Stimulated activated naive B cell treated with anti-CD40 and anti-IgM and Interleukin-4, amounts not matched to agents 10 μg/mL and 1 μg/mL and 100 μg/mL, for 72 hours (primary cell): ENCODE data around the gene RHBDL1.

Experiments used
- ATAC-seq, 2 donors: fragments of 150-1000 bp; cut with Tn5 transposase; replicated peaks; 2 replicates each; pipeline ENCODE4 v1.10.0; 2021; ENCODE audit warnings: moderate library complexity in 1 of 2
- DNase-seq: peaks from one replicate; pipeline ENCODE4 v3.0.0; 2021
- H3K27ac Mint-ChIP-seq: one replicate; pipeline ENCODE4 v1.8.0; 2022; ENCODE audit warnings: mild to moderate bottlenecking, mixed read lengths
- H3K27me3 Mint-ChIP-seq, 2 donors: one replicate each; pipeline ENCODE4 v1.8.0; 2022; ENCODE audit warnings: mixed read lengths in 2 of 2
- H3K36me3 Mint-ChIP-seq, 2 donors: one replicate each; pipeline ENCODE4 v1.8.0; 2022; ENCODE audit warnings: mixed read lengths in 2 of 2, mild to moderate bottlenecking in 1 of 2
- H3K4me1 Mint-ChIP-seq, 2 donors: one replicate each; pipeline ENCODE4 v1.8.0; 2022; ENCODE audit warnings: mixed read lengths in 2 of 2, mild to moderate bottlenecking in 1 of 2
- H3K4me3 Mint-ChIP-seq, 2 donors: one replicate each; pipeline ENCODE4 v1.8.0; 2022; ENCODE audit warnings: mild to moderate bottlenecking in 2 of 2, mixed read lengths in 2 of 2, moderate library complexity in 1 of 2
- H3K9me3 Mint-ChIP-seq, 2 donors: one replicate each; pipeline ENCODE4 v1.8.0; 2022; ENCODE audit warnings: mixed read lengths in 2 of 2, mild to moderate bottlenecking in 1 of 2

RHBDL1 gene

GRCh38 chr16:658679-659571 lies 16.5 kb upstream of the RHBDL1 start:
- H3K27me3 Mint-ChIP-seq: no peaks in the 10 kb centered on the region
- peak overlapping the region; percentile 37 for H3K27ac Mint-ChIP-seq
- DNase-seq: no peak
- ATAC-seq: no peak
- no peak overlapping the region for H3K4me3 Mint-ChIP-seq
- peaks cover 4 to 15% of the 10 kb centered on the region in 2 donors for H3K4me1 Mint-ChIP-seq
- no peaks in the 10 kb centered on the region for H3K9me3 Mint-ChIP-seq
- H3K36me3 Mint-ChIP-seq: peaks cover 13 to 27% of the 10 kb centered on the region in 2 donors

- Mint-ChIP-seq H3K36me3 (peaks cover 13 to 27% of the 10 kb centered on the region in 2 donors), H3K9me3 (no peaks in the 10 kb centered on the region), H3K4me3 (no peak overlapping the region), H3K4me1 (peaks cover 4 to 15% of the 10 kb centered on the region in 2 donors), H3K27ac (no peak overlapping the region), H3K27me3 (no peaks in the 10 kb centered on the region)
- ATAC-seq (no peak), DNase-seq (no peak)
Observed at GRCh38 chr16:659618-660017, 15.9 kb upstream of the RHBDL1 start.

DNA sequence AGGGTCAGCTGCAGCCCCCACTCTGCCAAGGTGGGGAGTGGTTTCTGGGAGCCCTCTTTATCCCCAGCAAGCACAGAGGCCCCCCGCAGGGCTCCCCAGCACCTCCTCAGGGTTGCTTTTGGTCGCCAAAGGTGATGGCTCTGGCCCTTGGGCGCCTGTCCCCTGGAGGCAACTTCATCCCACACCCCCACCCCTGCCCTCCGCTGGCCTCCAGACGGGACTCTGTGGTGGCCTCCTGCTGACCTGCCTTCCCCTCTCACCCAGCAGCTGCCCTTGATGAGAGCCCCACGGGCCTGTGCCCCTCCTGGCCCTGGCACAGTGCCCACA lies 15.4 kb upstream of the RHBDL1 start:
- no peaks in the 10 kb centered on the region for H3K27me3 Mint-ChIP-seq
- H3K4me3 Mint-ChIP-seq: no peak overlapping the region
- ATAC-seq (peak in 1 of 2 donors; percentile 2), DNase-seq (no peak)
- peaks cover 4 to 15% of the 10 kb centered on the region in 2 donors for H3K4me1 Mint-ChIP-seq
- peak overlapping the region; percentile 42 for H3K27ac Mint-ChIP-seq
- no peaks in the 10 kb centered on the region for H3K9me3 Mint-ChIP-seq
- H3K36me3 Mint-ChIP-seq: peaks cover 13 to 27% of the 10 kb centered on the region in 2 donors

DNA sequence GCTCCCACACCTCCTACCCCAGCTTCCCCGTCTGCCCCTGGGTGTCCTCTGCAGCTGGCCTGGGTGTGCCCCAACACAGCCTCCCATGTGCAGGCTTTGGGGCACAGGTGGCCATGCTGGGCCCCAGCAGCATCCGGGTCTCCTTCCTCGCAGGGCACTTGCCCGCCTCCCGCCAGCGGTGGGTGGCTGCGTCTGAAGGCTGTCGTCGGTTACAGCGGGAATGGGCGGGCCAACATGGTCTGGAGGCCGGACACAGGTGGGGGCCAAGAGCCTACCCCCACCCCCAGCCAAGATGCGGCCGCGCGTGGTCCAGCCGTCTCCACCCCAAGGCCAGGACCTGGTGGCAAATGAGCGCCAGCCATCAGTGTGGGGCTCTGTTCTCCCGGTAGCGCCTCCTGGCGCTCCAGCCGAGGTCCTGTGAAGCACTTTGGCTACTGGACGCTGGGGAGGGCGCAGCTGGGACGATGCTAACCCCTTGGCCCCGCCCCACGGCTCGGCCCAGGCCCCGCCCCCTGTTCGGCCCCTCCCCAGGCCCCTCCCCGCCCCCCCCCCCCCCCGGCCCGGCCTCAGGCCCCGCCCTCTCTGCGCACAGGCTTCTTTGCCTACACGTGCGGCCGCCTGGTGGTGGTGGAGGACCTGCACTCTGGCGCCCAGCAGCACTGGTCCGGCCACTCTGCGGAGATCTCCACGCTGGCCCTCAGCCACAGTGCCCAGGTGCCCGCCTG lies 14.8 kb upstream of the RHBDL1 start:
- H3K27ac Mint-ChIP-seq: peak overlapping the region; percentile 42

GRCh38 chr16:661184-661821 lies 14.2 kb upstream of the RHBDL1 start:
- H3K27me3 Mint-ChIP-seq: no peaks in the 10 kb centered on the region
- H3K36me3 Mint-ChIP-seq: peaks cover 13 to 27% of the 10 kb centered on the region in 2 donors
- H3K9me3 Mint-ChIP-seq: no peaks in the 10 kb centered on the region
- H3K4me1 Mint-ChIP-seq: peaks cover 4 to 15% of the 10 kb centered on the region in 2 donors
- H3K27ac Mint-ChIP-seq: peak overlapping the region; percentile 9
- H3K4me3 Mint-ChIP-seq: peak overlapping the region; percentile 41 to 63
- ATAC-seq (peak in 1 of 2 donors; percentile 7), DNase-seq (no peak)

More for the DNA sequence above, 14.8 kb upstream of the RHBDL1 start:
- ATAC-seq (peak; percentile 86 to 87), DNase-seq (peak; percentile 54)
- peak overlapping the region; percentile 41 to 63 for H3K4me3 Mint-ChIP-seq
- H3K27me3 Mint-ChIP-seq: no peaks in the 10 kb centered on the region
- H3K36me3 Mint-ChIP-seq: peaks cover 13 to 27% of the 10 kb centered on the region in 2 donors
- H3K9me3 Mint-ChIP-seq: no peaks in the 10 kb centered on the region
- peaks cover 4 to 15% of the 10 kb centered on the region in 2 donors for H3K4me1 Mint-ChIP-seq

DNA sequence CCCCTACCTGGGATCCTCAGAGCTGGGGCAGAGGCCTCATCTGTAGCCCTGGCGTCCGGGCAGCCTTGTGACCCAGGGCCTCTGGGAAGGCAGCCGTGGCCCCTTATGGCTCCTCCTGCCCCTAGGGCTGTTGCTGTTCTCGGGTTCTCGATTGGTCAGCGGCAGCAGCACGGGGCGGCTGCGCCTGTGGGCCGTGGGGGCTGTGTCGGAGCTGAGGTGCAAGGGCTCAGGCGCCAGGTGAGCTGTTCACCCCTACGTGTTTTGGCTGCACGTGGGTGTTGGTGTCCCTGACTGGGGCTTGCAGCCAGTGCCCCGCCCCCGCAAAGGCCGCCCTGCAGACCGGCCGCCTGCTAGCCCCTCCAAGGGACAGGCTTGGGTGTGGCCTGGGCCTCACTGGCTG lies 13.4 kb upstream of the RHBDL1 start:
- Mint-ChIP-seq H3K4me3 (no peak overlapping the region), H3K27me3 (no peaks in the 10 kb centered on the region), H3K4me1 (peaks cover 4 to 15% of the 10 kb centered on the region in 2 donors), H3K36me3 (peaks cover 13 to 27% of the 10 kb centered on the region in 2 donors), H3K9me3 (no peaks in the 10 kb centered on the region), H3K27ac (no peak overlapping the region)
- ATAC-seq (no peak), DNase-seq (no peak)

DNA sequence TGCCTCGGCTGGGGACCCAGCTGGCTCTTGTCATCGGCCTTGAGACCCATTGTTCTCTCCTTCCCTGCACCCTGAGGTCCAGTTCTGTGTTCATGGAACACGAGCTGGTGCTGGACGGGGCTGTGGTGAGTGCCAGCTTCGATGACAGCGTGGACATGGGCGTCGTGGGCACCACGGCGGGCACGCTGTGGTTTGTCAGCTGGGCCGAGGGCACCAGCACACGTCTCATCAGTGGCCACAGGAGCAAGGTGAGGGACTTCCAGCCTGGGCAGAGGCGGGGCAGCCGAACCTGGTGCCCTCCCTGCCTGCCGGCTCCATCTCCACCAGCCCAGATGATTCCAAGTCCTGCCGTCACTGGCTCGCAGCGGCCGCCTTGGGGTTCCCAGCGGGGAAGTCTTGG lies 12.9 kb upstream of the RHBDL1 start:
- no peak overlapping the region for H3K4me3 Mint-ChIP-seq
- peaks cover 5 to 17% of the 10 kb centered on the region in 2 donors for H3K4me1 Mint-ChIP-seq
- peaks cover 13 to 27% of the 10 kb centered on the region in 2 donors for H3K36me3 Mint-ChIP-seq
- H3K27me3 Mint-ChIP-seq: no peaks in the 10 kb centered on the region
- no peaks in the 10 kb centered on the region for H3K9me3 Mint-ChIP-seq
- no peak overlapping the region for H3K27ac Mint-ChIP-seq
- ATAC-seq (no peak), DNase-seq (no peak)

DNA sequence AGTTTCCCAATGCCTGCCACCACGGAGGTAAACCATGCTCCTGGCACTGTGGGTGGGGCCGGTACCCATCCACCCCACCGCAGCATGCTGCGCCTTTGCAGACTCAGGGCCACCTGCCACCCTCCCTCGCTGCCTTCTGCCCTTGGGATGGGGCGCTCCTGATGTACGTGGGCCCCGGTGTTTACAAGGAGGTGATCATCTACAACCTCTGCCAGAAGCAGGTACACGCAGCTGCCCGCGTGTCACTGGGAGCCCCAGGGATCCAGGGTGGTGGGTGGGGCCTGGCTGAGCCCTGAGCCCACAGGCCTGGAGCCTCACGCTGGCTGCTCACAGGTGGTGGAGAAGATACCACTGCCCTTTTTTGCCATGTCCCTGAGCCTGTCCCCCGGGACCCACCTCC lies 8.9 kb upstream of the RHBDL1 start:
- peaks cover 7 to 25% of the 10 kb centered on the region in 2 donors for H3K4me1 Mint-ChIP-seq
- H3K27me3 Mint-ChIP-seq: no peaks in the 10 kb centered on the region
- ATAC-seq: no peak
- peak overlapping the region in 1 of 2 donors; percentile 3 for H3K4me3 Mint-ChIP-seq
- no peak for DNase-seq
- peak overlapping the region; percentile 42 for H3K27ac Mint-ChIP-seq
- peaks cover 12 to 21% of the 10 kb centered on the region in 2 donors for H3K36me3 Mint-ChIP-seq
- H3K9me3 Mint-ChIP-seq: no peaks in the 10 kb centered on the region

GRCh38 chr16:667113-667779 lies 8.2 kb upstream of the RHBDL1 start:
- Mint-ChIP-seq H3K9me3 (no peaks in the 10 kb centered on the region), H3K36me3 (peaks cover 12 to 25% of the 10 kb centered on the region in 2 donors), H3K27me3 (no peaks in the 10 kb centered on the region), H3K4me1 (peaks cover 7 to 22% of the 10 kb centered on the region in 2 donors), H3K27ac (peak overlapping the region; percentile 90), H3K4me3 (peak overlapping the region; percentile 86 to 87)
- ATAC-seq (no peak), DNase-seq (no peak)

DNA sequence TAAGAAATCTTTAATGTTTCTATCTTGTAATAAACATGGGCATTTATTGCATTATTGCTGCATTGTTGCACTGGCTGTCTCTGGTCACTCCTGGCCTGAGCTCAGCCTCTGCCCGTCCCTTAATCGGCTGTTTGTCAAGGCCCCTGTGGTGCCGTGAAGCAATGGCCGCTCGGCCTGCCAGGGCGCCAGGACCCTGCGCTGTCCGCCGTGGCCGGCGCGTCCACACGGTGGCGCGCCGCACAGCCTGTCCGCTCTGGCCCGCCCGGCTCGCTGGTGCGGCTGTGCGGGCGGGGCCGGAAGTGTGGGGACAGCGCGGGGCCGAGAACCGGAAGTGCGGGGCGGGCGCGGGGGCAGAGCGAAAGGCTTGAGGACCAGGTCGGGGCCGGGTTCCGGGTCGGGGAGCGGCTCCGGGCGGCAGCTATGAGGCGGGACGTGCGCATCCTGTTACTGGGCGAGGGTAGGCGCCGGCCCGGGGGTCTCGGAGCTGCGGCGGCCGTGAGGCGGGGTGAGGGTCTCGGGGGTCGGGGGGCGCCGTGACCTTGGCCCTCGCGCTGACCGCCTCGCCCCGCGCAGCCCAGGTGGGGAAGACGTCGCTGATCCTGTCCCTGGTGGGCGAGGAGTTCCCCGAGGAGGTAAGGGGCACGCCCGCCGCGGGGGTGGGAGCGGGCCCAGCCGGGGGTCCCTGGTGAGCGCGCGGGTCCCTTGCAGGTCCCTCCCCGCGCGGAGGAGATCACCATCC lies 7.5 kb upstream of the RHBDL1 start, which contains the start of gene RHOT2:
Gene RHOT2 (plus strand): TSS at position 353 of the 739 bp plus-strand sequence. CDS start 68 bp downstream, at position 421.
- peaks cover 12 to 28% of the 10 kb centered on the region in 2 donors for H3K36me3 Mint-ChIP-seq

DNA sequence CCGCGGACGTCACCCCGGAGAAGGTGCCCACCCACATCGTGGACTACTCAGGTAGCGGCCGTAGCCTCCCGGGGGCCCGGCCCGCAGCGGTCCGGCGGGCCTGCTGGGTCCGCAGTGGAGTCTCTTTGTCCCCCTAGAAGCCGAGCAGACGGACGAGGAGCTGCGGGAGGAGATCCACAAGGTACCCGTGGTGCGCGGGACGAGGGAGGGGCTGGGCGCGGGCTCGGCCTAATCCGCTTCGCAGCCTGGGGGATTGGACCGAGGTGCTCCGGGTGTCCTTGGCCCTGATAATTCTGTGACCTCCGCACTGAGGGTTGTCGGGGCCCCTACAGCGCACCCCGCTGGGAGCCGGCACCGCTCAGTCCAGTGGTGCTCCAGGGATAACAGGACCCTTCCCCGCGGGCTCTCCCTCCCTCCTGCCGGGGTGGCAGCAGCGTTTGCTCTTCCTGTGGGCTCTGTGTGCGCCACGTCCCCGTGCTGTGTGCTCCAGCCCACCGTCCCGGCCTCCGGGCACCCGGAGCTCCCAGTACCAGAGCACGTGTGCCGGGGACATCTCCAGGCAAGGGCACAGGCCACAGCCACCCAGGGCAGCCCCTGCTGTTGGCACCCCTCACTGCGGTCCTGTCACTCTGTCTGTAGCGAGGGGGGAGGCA lies 6.8 kb upstream of the RHBDL1 start:
- DNase-seq (no peak), ATAC-seq (peak; percentile 8 to 15)
- peaks cover 7 to 22% of the 10 kb centered on the region in 2 donors for H3K4me1 Mint-ChIP-seq
- peak overlapping the region; percentile 87 for H3K27ac Mint-ChIP-seq
- peaks cover 14 to 31% of the 10 kb centered on the region in 2 donors for H3K36me3 Mint-ChIP-seq
- H3K27me3 Mint-ChIP-seq: no peaks in the 10 kb centered on the region
- H3K4me3 Mint-ChIP-seq: peak overlapping the region; percentile 86 to 87
- no peaks in the 10 kb centered on the region for H3K9me3 Mint-ChIP-seq

More for the DNA sequence above, 7.5 kb upstream of the RHBDL1 start, which contains the start of gene RHOT2:
- H3K27ac Mint-ChIP-seq: peak within 1 kb of the TSS; percentile 90
- ATAC-seq: peak; percentile 98 to 99
- H3K9me3 Mint-ChIP-seq: no peaks in the 10 kb centered on the region
- H3K27me3 Mint-ChIP-seq: no peaks in the 10 kb centered on the region
- H3K4me1 Mint-ChIP-seq: peaks cover 7 to 22% of the 10 kb centered on the region in 2 donors
- peak; percentile 93 for DNase-seq
- peak within 1 kb of the TSS; percentile 86 to 87 for H3K4me3 Mint-ChIP-seq

DNA sequence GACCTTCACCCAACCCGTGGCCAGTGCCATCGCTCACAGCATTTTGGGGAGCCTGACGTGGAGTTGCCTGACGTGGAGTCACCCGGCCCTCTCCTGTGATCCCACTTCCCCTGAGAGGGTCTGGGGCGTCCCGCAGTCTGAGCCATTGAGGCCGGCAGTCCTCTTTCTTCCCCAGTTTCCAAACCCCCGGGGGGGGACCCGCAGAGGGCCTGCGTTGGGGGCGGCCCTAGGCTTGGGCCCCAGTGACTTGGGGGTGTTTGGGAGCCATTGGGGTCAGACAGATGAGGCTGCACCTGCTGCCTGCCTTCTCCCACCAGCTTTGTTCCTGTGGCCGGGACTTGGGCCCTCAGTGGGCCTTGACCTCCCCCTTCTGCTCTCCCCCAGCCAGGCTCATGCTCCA lies 5.8 kb upstream of the RHBDL1 start:
- H3K9me3 Mint-ChIP-seq: no peaks in the 10 kb centered on the region
- peaks cover 7 to 22% of the 10 kb centered on the region in 2 donors for H3K4me1 Mint-ChIP-seq
- no peak for DNase-seq
- no peak overlapping the region for H3K27ac Mint-ChIP-seq
- peaks cover 18 to 36% of the 10 kb centered on the region in 2 donors for H3K36me3 Mint-ChIP-seq
- peaks cover 0 to under 1% of the 10 kb centered on the region in 2 donors for H3K27me3 Mint-ChIP-seq
- ATAC-seq: no peak
- peak overlapping the region; percentile 62 to 86 for H3K4me3 Mint-ChIP-seq
